Loucy (cell line): Measurements from ENCODE around the gene THSD7A.

Source experiments
- H2AFZ ChIP-seq: fragments of 200-600 bp; sonication (generic); 2 replicates; pipeline ENCODE4 v1.6.0; 2016; ENCODE audit warnings: antibody characterized with exemption, mild to moderate bottlenecking, low read length, moderate library complexity
- H3F3A ChIP-seq: fragments of 200-600 bp; 2 replicates; pipeline ENCODE4 v1.6.0; 2016; ENCODE audit warnings: antibody characterized with exemption, low read depth, mild to moderate bottlenecking
- H3K27me3 ChIP-seq: fragments of 200-600 bp; sonication (generic); 2 replicates; pipeline ENCODE4 v1.6.1; 2014; ENCODE audit warnings: low read length, mild to moderate bottlenecking; ENCODE audit not compliant: insufficient read depth, poor library complexity, severe bottlenecking
- H3K36me3 ChIP-seq: fragments of 200-600 bp; sonication (generic); 2 replicates; pipeline ENCODE4 v1.6.1; 2016; ENCODE audit warnings: low read length; ENCODE audit not compliant: insufficient read depth
- H3K4me1 ChIP-seq: fragments of 200-600 bp; sonication (generic); 2 replicates; pipeline ENCODE4 v1.5.1; 2014; ENCODE audit warnings: low read length, mild to moderate bottlenecking; ENCODE audit not compliant: insufficient read depth, poor library complexity, severe bottlenecking
- H3K4me2 ChIP-seq: fragments of 200-600 bp; sonication (generic); 2 replicates; pipeline ENCODE4 v1.6.0; 2014; ENCODE audit warnings: antibody characterized with exemption, low read length, low read depth, mild to moderate bottlenecking; ENCODE audit not compliant: poor library complexity, severe bottlenecking
- H3K4me3 ChIP-seq: fragments of 200-600 bp; sonication (generic); 2 replicates; pipeline ENCODE4 v1.5.1; 2014; ENCODE audit warnings: low read length, mild to moderate bottlenecking, mixed read lengths; ENCODE audit not compliant: poor library complexity, severe bottlenecking
- H3K79me2 ChIP-seq: fragments of 200-600 bp; sonication (generic); 2 replicates; pipeline ENCODE4 v1.6.1; 2014; ENCODE audit warnings: low read length; ENCODE audit not compliant: insufficient read depth
- H3K9ac ChIP-seq: fragments of 200-600 bp; sonication (generic); 2 replicates; pipeline ENCODE4 v1.6.0; 2014; ENCODE audit warnings: mild to moderate bottlenecking, low read depth, low read length, moderate library complexity; ENCODE audit not compliant: poor library complexity, severe bottlenecking
- H3K9me2 ChIP-seq: fragments of 200-600 bp; sonication (generic); replicated peaks from 2 replicates; pipeline ENCODE4 v1.6.1; 2016; ENCODE audit warnings: low read depth, low read length, mixed read lengths
- H3K9me3 ChIP-seq: fragments of 200-600 bp; sonication (generic); 2 replicates; pipeline ENCODE4 v1.6.1; 2014; ENCODE audit warnings: mild to moderate bottlenecking, antibody characterized with exemption, low read length, low read depth; ENCODE audit not compliant: insufficient read depth
- H4K20me1 ChIP-seq: fragments of 200-600 bp; sonication (generic); 2 replicates; pipeline ENCODE4 v1.6.0; 2014; ENCODE audit warnings: antibody characterized with exemption, low read length, mild to moderate bottlenecking; ENCODE audit not compliant: insufficient read depth, poor library complexity, severe bottlenecking
- EZH2phosphoT487 ChIP-seq: fragments of 200-600 bp; IDR thresholded peaks from 2 replicates; pipeline ENCODE4 v1.6.1; 2018; ENCODE audit warnings: antibody characterized with exemption, mild to moderate bottlenecking, moderate library complexity, borderline replicate concordance
- TF ChIP-seq, protein P1 (sequence below): fragments of 200-600 bp; sonication (generic); conservative IDR thresholded peaks from 2 replicates; pipeline ENCODE4 v1.5.1; 2014; ENCODE audit warnings: mild to moderate bottlenecking, antibody characterized with exemption, low read length

THSD7A gene

DNA sequence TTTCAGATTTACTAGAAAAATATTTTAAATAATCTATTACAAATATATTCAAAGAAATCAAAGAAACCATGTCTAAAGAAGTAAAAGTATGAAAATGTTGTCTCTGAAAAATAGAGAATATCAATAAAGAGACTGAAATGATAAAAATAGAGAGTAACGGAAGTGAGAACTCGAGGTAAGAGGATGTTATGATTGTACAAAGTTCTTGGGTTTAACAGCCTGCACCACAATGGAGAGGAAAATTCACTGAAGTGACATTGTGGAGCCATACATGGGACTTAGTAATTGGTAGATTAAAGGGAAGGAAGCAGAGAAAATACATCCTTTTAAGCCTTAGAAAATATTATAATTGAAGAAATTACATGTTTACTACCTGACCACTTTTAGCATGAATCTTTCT lies 77.9 kb downstream of the THSD7A start:
- H3K27me3 ChIP-seq, result no peaks in the 10 kb centered on the region
- no peak overlapping the region for H3K9ac ChIP-seq
- no peaks in the 10 kb centered on the region for H3K79me2 ChIP-seq
- H3K9me3 ChIP-seq, result no peaks in the 10 kb centered on the region
- no peaks in the 10 kb centered on the region for H3K9me2 ChIP-seq
- H3K4me2 ChIP-seq, result no peak overlapping the region
- H3F3A ChIP-seq, result no peaks in the 10 kb centered on the region
- no peaks in the 10 kb centered on the region for H3K4me1 ChIP-seq
- TF ChIP-seq, protein P1, sequence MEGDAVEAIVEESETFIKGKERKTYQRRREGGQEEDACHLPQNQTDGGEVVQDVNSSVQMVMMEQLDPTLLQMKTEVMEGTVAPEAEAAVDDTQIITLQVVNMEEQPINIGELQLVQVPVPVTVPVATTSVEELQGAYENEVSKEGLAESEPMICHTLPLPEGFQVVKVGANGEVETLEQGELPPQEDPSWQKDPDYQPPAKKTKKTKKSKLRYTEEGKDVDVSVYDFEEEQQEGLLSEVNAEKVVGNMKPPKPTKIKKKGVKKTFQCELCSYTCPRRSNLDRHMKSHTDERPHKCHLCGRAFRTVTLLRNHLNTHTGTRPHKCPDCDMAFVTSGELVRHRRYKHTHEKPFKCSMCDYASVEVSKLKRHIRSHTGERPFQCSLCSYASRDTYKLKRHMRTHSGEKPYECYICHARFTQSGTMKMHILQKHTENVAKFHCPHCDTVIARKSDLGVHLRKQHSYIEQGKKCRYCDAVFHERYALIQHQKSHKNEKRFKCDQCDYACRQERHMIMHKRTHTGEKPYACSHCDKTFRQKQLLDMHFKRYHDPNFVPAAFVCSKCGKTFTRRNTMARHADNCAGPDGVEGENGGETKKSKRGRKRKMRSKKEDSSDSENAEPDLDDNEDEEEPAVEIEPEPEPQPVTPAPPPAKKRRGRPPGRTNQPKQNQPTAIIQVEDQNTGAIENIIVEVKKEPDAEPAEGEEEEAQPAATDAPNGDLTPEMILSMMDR, result no peak
- TF ChIP-seq EZH2phosphoT487, result no peak
- no peaks in the 10 kb centered on the region for H3K36me3 ChIP-seq
- no peaks in the 10 kb centered on the region for H4K20me1 ChIP-seq
- H2AFZ ChIP-seq, result no peak overlapping the region
- no peak overlapping the region for H3K4me3 ChIP-seq

DNA sequence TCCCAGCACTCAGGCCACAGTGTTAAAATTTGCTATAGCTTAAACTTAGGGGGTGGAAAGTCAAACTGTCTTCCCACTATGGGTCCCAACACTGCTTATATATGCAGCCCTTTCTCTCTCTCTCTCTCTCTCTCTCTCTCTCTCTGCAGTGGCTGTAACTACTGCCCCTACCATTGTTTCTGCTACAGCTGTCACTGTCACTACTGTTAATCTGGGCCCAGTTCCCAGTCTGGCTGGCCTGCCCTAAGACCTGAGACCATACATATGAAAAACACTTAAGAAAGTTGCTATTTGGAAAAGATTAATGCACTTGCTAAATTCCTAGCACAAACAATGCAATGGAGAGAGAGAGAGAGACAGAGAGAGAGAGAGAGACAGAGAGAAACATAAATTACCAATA lies 78.6 kb downstream of the THSD7A start:
- no peaks in the 10 kb centered on the region for H4K20me1 ChIP-seq
- no peaks in the 10 kb centered on the region for H3K36me3 ChIP-seq
- H3K4me1 ChIP-seq, result no peaks in the 10 kb centered on the region
- H3K9me2 ChIP-seq, result no peaks in the 10 kb centered on the region
- H3F3A ChIP-seq, result no peaks in the 10 kb centered on the region
- no peak overlapping the region for H3K4me3 ChIP-seq
- no peak overlapping the region for H3K9ac ChIP-seq
- no peak overlapping the region for H2AFZ ChIP-seq
- no peaks in the 10 kb centered on the region for H3K9me3 ChIP-seq
- H3K4me2 ChIP-seq, result no peak overlapping the region
- H3K27me3 ChIP-seq, result no peaks in the 10 kb centered on the region
- no peaks in the 10 kb centered on the region for H3K79me2 ChIP-seq
- no peak for TF ChIP-seq EZH2phosphoT487
- TF ChIP-seq, protein P1, result no peak

DNA sequence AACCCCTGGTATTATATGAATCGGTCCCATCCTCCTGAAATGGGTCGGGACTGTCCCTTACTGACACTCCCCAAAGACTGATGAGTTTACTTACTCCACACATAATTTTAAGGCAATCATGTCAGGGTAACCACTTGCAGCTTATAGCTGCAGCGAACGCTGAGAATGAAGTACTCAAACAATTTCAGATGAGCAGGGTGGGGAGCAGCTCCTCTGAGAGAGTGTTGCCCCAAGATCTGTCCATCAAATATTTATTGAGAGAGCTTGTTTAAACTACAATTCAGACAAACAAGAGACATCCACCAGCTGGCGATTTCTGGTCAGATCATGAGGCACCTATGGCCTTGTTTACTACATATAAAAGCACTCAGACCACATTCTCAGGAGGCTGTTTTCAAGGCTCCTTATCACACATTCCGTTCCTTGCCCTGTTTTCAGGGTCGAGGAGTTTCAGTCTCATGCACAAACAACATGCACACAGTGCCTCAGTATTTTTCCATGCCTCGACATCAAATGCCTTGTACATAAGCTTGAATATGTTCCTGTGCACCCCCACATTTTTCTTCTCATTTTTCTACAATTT lies 80.1 kb downstream of the THSD7A start:
- no peaks in the 10 kb centered on the region for H3F3A ChIP-seq
- no peaks in the 10 kb centered on the region for H3K27me3 ChIP-seq
- no peak overlapping the region for H3K4me2 ChIP-seq
- H3K4me1 ChIP-seq, result no peaks in the 10 kb centered on the region
- H3K9me2 ChIP-seq, result no peaks in the 10 kb centered on the region
- H3K4me3 ChIP-seq, result no peak overlapping the region
- TF ChIP-seq, protein P1, result no peak
- no peak for TF ChIP-seq EZH2phosphoT487
- no peaks in the 10 kb centered on the region for H3K36me3 ChIP-seq
- H4K20me1 ChIP-seq, result no peaks in the 10 kb centered on the region
- H2AFZ ChIP-seq, result no peak overlapping the region
- no peaks in the 10 kb centered on the region for H3K79me2 ChIP-seq
- H3K9ac ChIP-seq, result no peak overlapping the region
- no peaks in the 10 kb centered on the region for H3K9me3 ChIP-seq
